Astrocyte (in vitro differentiated cells and primary cell): Measurements from ENCODE around the gene DSCAM. TPM values are rescaled to one million over a fixed set of nuclear protein-coding genes. Genes with fewer than 3 reads are reported as not detected.

ENCODE experiments used
- DNase-seq: peaks from one replicate; pipeline ENCODE4 v3.0.0-alpha.2; 2010; ENCODE audit warnings: low read depth
- FAIRE-seq: peaks from 2 replicates; lab custom pipeline; 2011; peaks lifted over from hg19 to GRCh38; lab: Jason Lieb, UNC
- H2AFZ ChIP-seq: 2 replicates; pipeline ENCODE4 v1.6.0; 2012; ENCODE audit warnings: low read depth, low read length, inconsistent platforms
- H3K27ac ChIP-seq: 2 replicates; pipeline ENCODE4 v1.5.1; 2011; ENCODE audit warnings: low read depth, low read length, inconsistent platforms
- H3K27me3 ChIP-seq: 2 replicates; pipeline ENCODE4 v1.6.0; 2011; ENCODE audit warnings: low read length, inconsistent platforms; ENCODE audit not compliant: insufficient read depth
- H3K36me3 ChIP-seq: 2 replicates; pipeline ENCODE4 v1.5.1; 2011; ENCODE audit warnings: low read length, inconsistent platforms; ENCODE audit not compliant: insufficient read depth
- H3K4me1 ChIP-seq: 2 replicates; pipeline ENCODE4 v1.5.1; 2011; ENCODE audit warnings: low read length, inconsistent platforms; ENCODE audit not compliant: insufficient read depth
- H3K4me2 ChIP-seq: 2 replicates; pipeline ENCODE4 v1.6.0; 2012; ENCODE audit warnings: low read length, inconsistent platforms
- H3K4me3 ChIP-seq: 2 replicates; pipeline ENCODE4 v1.5.1; 2011; ENCODE audit warnings: low read depth, mild to moderate bottlenecking, low read length, inconsistent platforms; ENCODE audit not compliant: insufficient read depth
- H3K79me2 ChIP-seq: 2 replicates; pipeline ENCODE4 v1.6.0; 2012; ENCODE audit warnings: mild to moderate bottlenecking, low read length, inconsistent platforms; ENCODE audit not compliant: insufficient read depth
- H3K9ac ChIP-seq: 2 replicates; pipeline ENCODE4 v1.6.0; 2012; ENCODE audit warnings: mild to moderate bottlenecking, low read length, inconsistent platforms
- H3K9me3 ChIP-seq: 2 replicates; pipeline ENCODE4 v1.5.1; 2012; ENCODE audit warnings: low read depth, mild to moderate bottlenecking, low read length, inconsistent platforms; ENCODE audit not compliant: insufficient read depth
- H4K20me1 ChIP-seq: 2 replicates; pipeline ENCODE4 v1.6.0; 2012; ENCODE audit warnings: low read length, inconsistent platforms; ENCODE audit not compliant: insufficient read depth
- H3K27ac Mint-ChIP-seq: one replicate; pipeline ENCODE4 v1.8.0; 2021; ENCODE audit warnings: mild to moderate bottlenecking, mixed read lengths; ENCODE audit not compliant: unreplicated experiment
- H3K27me3 Mint-ChIP-seq: one replicate; pipeline ENCODE4 v1.8.0; 2021; ENCODE audit warnings: low read depth, mixed read lengths; ENCODE audit not compliant: unreplicated experiment
- H3K36me3 Mint-ChIP-seq: one replicate; pipeline ENCODE4 v1.8.0; 2021; ENCODE audit warnings: low read depth, mixed read lengths; ENCODE audit not compliant: unreplicated experiment
- H3K4me1 Mint-ChIP-seq: one replicate; pipeline ENCODE4 v1.8.0; 2021; ENCODE audit warnings: low read depth, mixed read lengths; ENCODE audit not compliant: unreplicated experiment
- H3K4me3 Mint-ChIP-seq: one replicate; pipeline ENCODE4 v1.8.0; 2021; ENCODE audit warnings: mild to moderate bottlenecking, moderate library complexity, mixed read lengths; ENCODE audit not compliant: unreplicated experiment
- H3K9me3 Mint-ChIP-seq: one replicate; pipeline ENCODE4 v1.8.0; 2021; ENCODE audit warnings: mild to moderate bottlenecking, mixed read lengths; ENCODE audit not compliant: unreplicated experiment
- CTCF ChIP-seq: IDR thresholded peaks from 2 replicates; pipeline ENCODE4 v1.5.1; 2011; ENCODE audit warnings: low read depth, mild to moderate bottlenecking, inconsistent platforms, low read length, moderate library complexity; ENCODE audit not compliant: insufficient read depth
- EZH2 ChIP-seq: IDR thresholded peaks from 2 replicates; pipeline ENCODE4 v1.6.1; 2012; ENCODE audit warnings: mild to moderate bottlenecking, low read length, inconsistent platforms; ENCODE audit not compliant: insufficient read depth
- total RNA-seq: library from RNA; stranded (reverse); gene quantifications from 2 replicates; pipeline ENCODE4 v1.2.1, GENCODE V29; 2021

The DSCAM gene
- total RNA-seq, 1 donor from 2014 or later: 0.18 TPM

- Mint-ChIP-seq H3K4me1 (no peaks in the 10 kb centered on the region), H3K4me3 (no peak overlapping the region), H3K27ac (no peak overlapping the region), H3K9me3 (peaks cover 11% of the 10 kb centered on the region), H3K27me3 (no peaks in the 10 kb centered on the region), H3K36me3 (no peaks in the 10 kb centered on the region)
- no peak overlapping the region for H2AFZ ChIP-seq
- no peaks in the 10 kb centered on the region for H3K36me3 ChIP-seq
- no peak for DNase-seq
- no peaks in the 10 kb centered on the region for H3K79me2 ChIP-seq
- H3K4me3 ChIP-seq: no peak overlapping the region
- no peak overlapping the region for H3K27ac ChIP-seq
- no peak overlapping the region for H3K9ac ChIP-seq
- H3K4me1 ChIP-seq: no peaks in the 10 kb centered on the region
- no peak for FAIRE-seq
- H3K9me3 ChIP-seq: peaks cover 2% of the 10 kb centered on the region
- no peak overlapping the region for H3K4me2 ChIP-seq
- TF ChIP-seq EZH2: no peak
- H4K20me1 ChIP-seq: no peaks in the 10 kb centered on the region
- H3K27me3 ChIP-seq: no peaks in the 10 kb centered on the region
Measured at GRCh38 chr21:40803101-40803500, 43.9 kb downstream of the DSCAM start.

DNA sequence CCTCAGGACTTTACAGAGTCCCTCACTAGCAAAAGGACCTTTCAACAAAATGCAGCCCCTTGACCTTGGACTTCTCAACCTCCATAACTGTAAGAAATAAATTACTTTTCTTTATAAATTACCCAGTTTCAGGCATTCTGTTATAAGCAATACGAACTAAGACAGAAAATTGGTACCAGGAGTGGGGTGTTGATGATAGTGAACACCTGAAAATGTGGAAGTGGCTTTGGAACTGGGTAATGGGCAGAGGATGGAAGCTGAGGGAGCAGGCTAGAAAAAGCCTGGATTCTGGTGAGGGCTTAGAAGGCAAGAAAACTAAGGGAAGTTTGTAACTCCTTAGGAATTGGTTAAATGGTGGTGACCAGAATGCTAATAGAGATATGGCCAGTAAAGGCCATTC is 46.8 kb downstream of the DSCAM start:
- Histone ChIP-seq H4K20me1 (no peaks in the 10 kb centered on the region), H3K9me3 (peaks cover 2% of the 10 kb centered on the region), H3K9ac (no peak overlapping the region), H2AFZ (no peak overlapping the region), H3K4me2 (no peak overlapping the region), H3K4me1 (no peaks in the 10 kb centered on the region), H3K27me3 (no peaks in the 10 kb centered on the region), H3K27ac (no peak overlapping the region), H3K79me2 (no peaks in the 10 kb centered on the region), H3K36me3 (no peaks in the 10 kb centered on the region), H3K4me3 (no peak overlapping the region)
- FAIRE-seq (no peak), DNase-seq (no peak)
- TF ChIP-seq EZH2 (no peak), CTCF (no peak)
- Mint-ChIP-seq H3K4me1 (no peaks in the 10 kb centered on the region), H3K9me3 (peaks cover 7% of the 10 kb centered on the region), H3K27ac (no peak overlapping the region), H3K36me3 (no peaks in the 10 kb centered on the region), H3K27me3 (no peaks in the 10 kb centered on the region), H3K4me3 (no peak overlapping the region)

GRCh38 chr21:40797891-40798290 is 49.1 kb downstream of the DSCAM start:
- Mint-ChIP-seq H3K27ac (no peak overlapping the region), H3K36me3 (no peaks in the 10 kb centered on the region), H3K4me1 (no peaks in the 10 kb centered on the region), H3K27me3 (no peaks in the 10 kb centered on the region), H3K4me3 (no peak overlapping the region), H3K9me3 (peaks cover 6% of the 10 kb centered on the region)
- Histone ChIP-seq H3K9me3 (peaks cover 2% of the 10 kb centered on the region), H2AFZ (no peak overlapping the region), H3K79me2 (no peaks in the 10 kb centered on the region), H3K27me3 (no peaks in the 10 kb centered on the region), H3K9ac (no peak overlapping the region), H4K20me1 (no peaks in the 10 kb centered on the region), H3K27ac (no peak overlapping the region), H3K4me2 (no peak overlapping the region), H3K4me1 (no peaks in the 10 kb centered on the region), H3K4me3 (no peak overlapping the region), H3K36me3 (no peaks in the 10 kb centered on the region)
- no peak for FAIRE-seq
- TF ChIP-seq CTCF (no peak), EZH2 (no peak)
- peak; percentile 29 for DNase-seq
